Gastroesophageal sphincter (tissue), 4 donors: ENCODE results near the gene ZNF32. TPM values are rescaled to one million over a fixed set of nuclear protein-coding genes. Genes with fewer than 3 reads are reported as not detected.

Experiments used
- ATAC-seq: fragments of 150-250 bp; one replicate; pipeline ENCODE4 v1.9.1; 2016; ENCODE audit warnings: mild to moderate bottlenecking, moderate library complexity
- H3K27ac ChIP-seq, 4 donors: fragments of 200-600 bp; sonication (generic) in 3 of 4; 1 replicate in 3 of 4; 2 replicates in 1 of 4; pipeline ENCODE4 v1.5.1; 2016 to 2019
- H3K27me3 ChIP-seq: fragments of 200-600 bp; sonication (generic); one replicate; pipeline ENCODE4 v1.5.1; 2019
- H3K36me3 ChIP-seq, 2 donors: fragments of 200-600 bp; sonication (generic); one replicate each; pipeline ENCODE4 v1.5.1; 2019; ENCODE audit warnings: control low read depth in 1 of 2
- H3K4me1 ChIP-seq, 3 donors: fragments of 200-600 bp; sonication (generic); 1 replicate in 2 of 3; 2 replicates in 1 of 3; pipeline ENCODE4 v1.5.1; 2016 to 2019; ENCODE audit warnings: control low read depth in 2 of 3
- H3K4me3 ChIP-seq, 2 donors: fragments of 200-600 bp; sonication (generic); one replicate each; pipeline ENCODE4 v1.5.1; 2019; ENCODE audit warnings: mild to moderate bottlenecking in 1 of 2, moderate library complexity in 1 of 2
- H3K9me3 ChIP-seq, 3 donors: fragments of 200-600 bp; sonication (generic); one replicate each; pipeline ENCODE4 v1.5.1; 2017 to 2019; ENCODE audit warnings: control low read depth in 2 of 3
- CTCF ChIP-seq, 4 experiments: fragments of 200-600 bp in 2 of 4; fragments of 450-650 bp in 2 of 4; sonication (generic) in 1 of 4; IDR thresholded peaks; one replicate each; pipeline ENCODE4 v1.5.1; 2017 to 2019; ENCODE audit warnings: antibody characterized with exemption in 4 of 4, mild to moderate bottlenecking in 2 of 4, moderate library complexity in 2 of 4
- EP300 ChIP-seq: sonication (generic); formaldehyde crosslinking; IDR thresholded peaks from one replicate; pipeline ENCODE4 v1.6.1; 2017; ENCODE audit warnings: antibody characterized with exemption, mild to moderate bottlenecking
- POLR2A ChIP-seq, 2 donors: fragments of 450-650 bp; IDR thresholded peaks; one replicate each; pipeline ENCODE4 v1.6.1; 2017; ENCODE audit warnings: antibody characterized with exemption in 2 of 2, mild to moderate bottlenecking in 2 of 2, moderate library complexity in 1 of 2
- POLR2AphosphoS5 ChIP-seq: sonication (generic); formaldehyde crosslinking; IDR thresholded peaks from one replicate; pipeline ENCODE4 v1.6.1; 2017; ENCODE audit warnings: antibody characterized with exemption
- WGBS, 2 donors: methylation state at CpG; one replicate each; pipeline ENCODE4 v1.1.5; 2018; ENCODE audit warnings: low coverage in 1 of 2; 5-methylcytosine and 5-hydroxymethylcytosine counted together
- total RNA-seq, 4 donors: library from RNA; depleted of rRNA; stranded (reverse); fragments of >200 nt; gene quantifications; one replicate each; pipeline ENCODE4 v1.1.0, GENCODE V29; 2016

Gene ZNF32
- total RNA-seq, 4 donors from 2014 or later: 45.8 to 59.8 (median 53.8) TPM

- H3K27me3 ChIP-seq: no peaks in the 10 kb centered on the region
- no peaks in the 10 kb centered on the region for H3K4me1 ChIP-seq
- ATAC-seq: no peak
- H3K36me3 ChIP-seq: no peaks in the 10 kb centered on the region
- H3K4me3 ChIP-seq: peak overlapping the region in 1 of 2 donors; percentile 26
- H3K9me3 ChIP-seq: peaks cover 0 to 10% (median 0%) of the 10 kb centered on the region in 3 donors
- no peak for TF ChIP-seq EP300
- TF ChIP-seq POLR2AphosphoS5: no peak
- no peak for TF ChIP-seq CTCF (IDR thresholded peaks at IDR 0.05)
- no peak for TF ChIP-seq POLR2A (IDR thresholded peaks at IDR 0.05)
- 28 to 57% methylated on average over 3 to 8 of the region's 8 CpGs for WGBS, 2 donors
- H3K27ac ChIP-seq: no peak overlapping the region
These were observed 53.6 kb downstream of the ZNF32 start for GRCh38 chr10:43594944-43595589.

Other genes starting within 250 kb of the ZNF32 start
- gene HNRNPF, start 239.7 kb downstream of the ZNF32 start, total RNA-seq: 100 to 1,000 TPM; 138 to 215 (median 180) TPM
- 10 to 100 TPM in 3 of 4 donors, 1 to 10 TPM in 1; 5.1 to 22.4 (median 14.0) TPM for gene ZNF487, start 211.8 kb downstream of the ZNF32 start, total RNA-seq
- 10 to 100 TPM in 1 of 4 donors, 1 to 10 TPM in 3; 3.6 to 14.1 (median 6.2) TPM for gene ZNF239, start 74.3 kb downstream of the ZNF32 start, total RNA-seq
- 1 to 10 TPM; 2.2 to 4.5 (median 2.4) TPM for gene ZNF485, start 42.4 kb downstream of the ZNF32 start, total RNA-seq